Measurements from ENCODE around the gene RNASE4.
A peak's percentile ranks its signal among the peaks of the same experiment; 100 is the strongest.

RNASE4 gene

DNA sequence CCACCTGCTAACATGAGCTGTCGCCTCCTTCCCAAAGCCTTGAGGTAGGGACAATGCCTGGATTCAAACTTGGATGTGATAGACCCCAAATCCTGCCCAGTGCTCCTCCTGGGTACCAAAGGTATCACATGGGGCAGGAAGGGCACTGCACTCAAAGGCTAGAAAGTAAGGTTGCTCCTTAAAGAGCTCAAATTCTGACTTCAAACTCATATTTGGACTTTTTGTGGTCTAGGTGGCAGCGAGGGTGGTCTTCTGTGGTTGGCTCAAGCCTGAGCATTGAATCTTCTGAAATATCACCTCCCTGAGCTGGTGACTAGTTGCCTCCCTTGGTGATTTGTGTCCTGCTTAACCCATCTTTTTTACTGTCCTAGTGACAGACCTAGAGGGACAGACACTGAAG is 8.3 kb upstream of the RNASE4 start:
- DNase-seq: no peak

DNA sequence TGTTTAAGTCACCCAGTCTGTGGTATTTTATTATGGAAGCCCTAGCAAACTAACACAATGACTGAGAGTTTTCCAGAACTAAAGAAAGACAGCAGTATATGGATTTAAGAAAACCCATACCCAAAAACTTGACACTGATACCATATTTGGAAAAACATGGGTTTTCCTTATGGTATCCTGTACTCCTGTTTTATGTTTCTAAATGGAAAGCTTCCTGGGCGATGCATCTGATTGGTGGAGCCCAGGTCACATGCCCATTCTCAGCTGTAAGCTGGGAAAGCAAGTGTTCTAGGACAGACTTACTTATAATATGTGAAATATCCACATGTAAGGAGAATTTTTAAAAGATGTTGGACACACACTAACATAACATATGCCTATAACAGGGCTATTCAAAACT is 4.5 kb upstream of the RNASE4 start:
- no peak for DNase-seq

- no peak for DNase-seq
These were observed 4.0 kb upstream of the RNASE4 start for GRCh38 chr14:20680363-20680762.

GRCh38 chr14:20680843-20681347 is 3.5 kb upstream of the RNASE4 start:
- no peak for DNase-seq

DNA sequence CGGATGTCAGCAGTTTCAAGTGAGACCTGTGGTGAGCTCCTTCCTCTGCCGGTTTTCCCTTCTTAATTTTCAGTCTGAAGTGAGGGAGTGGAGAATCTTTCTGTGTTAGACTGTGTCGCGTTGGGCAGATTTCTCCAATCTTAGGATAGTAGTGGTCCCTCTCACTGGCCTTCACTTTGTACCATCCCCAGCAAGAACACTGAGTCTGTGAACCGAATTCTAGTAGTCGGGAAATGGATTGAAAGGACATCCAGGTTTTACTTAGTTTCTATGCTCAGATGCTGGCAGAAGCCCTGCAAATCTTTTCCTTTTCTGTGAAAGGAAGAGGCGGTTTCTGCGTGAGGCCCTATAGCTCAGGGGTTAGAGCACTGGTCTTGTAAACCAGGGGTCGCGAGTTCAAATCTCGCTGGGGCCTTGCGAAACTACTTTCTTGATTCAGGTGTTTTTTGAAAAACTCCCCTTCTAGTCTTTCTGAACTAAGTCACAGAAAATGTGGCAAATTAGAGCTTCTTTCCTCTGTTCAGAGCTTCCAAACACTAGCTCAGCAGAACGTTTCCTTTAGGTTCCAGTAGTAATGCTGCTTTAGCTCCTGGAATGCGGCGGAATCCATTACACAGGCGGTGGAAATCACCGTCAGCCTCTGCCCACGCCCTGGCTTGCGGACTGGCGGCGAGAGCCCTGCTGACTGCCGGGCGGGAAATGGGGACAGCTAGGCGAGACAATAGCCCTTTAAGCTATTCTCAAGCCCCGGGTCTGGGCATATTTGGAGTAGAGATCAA is 2.8 kb upstream of the RNASE4 start:
- DNase-seq: peak; percentile 80 to 86

GRCh38 chr14:20682127-20682434 is 2.3 kb upstream of the RNASE4 start:
- no peak for DNase-seq

GRCh38 chr14:20682435-20683124 is 1.8 kb upstream of the RNASE4 start:
- peak; percentile 78 to 93 for DNase-seq

- DNase-seq: peak; percentile 79 to 92
These were observed 1.1 kb upstream of the RNASE4 start for GRCh38 chr14:20683125-20683890.

DNA sequence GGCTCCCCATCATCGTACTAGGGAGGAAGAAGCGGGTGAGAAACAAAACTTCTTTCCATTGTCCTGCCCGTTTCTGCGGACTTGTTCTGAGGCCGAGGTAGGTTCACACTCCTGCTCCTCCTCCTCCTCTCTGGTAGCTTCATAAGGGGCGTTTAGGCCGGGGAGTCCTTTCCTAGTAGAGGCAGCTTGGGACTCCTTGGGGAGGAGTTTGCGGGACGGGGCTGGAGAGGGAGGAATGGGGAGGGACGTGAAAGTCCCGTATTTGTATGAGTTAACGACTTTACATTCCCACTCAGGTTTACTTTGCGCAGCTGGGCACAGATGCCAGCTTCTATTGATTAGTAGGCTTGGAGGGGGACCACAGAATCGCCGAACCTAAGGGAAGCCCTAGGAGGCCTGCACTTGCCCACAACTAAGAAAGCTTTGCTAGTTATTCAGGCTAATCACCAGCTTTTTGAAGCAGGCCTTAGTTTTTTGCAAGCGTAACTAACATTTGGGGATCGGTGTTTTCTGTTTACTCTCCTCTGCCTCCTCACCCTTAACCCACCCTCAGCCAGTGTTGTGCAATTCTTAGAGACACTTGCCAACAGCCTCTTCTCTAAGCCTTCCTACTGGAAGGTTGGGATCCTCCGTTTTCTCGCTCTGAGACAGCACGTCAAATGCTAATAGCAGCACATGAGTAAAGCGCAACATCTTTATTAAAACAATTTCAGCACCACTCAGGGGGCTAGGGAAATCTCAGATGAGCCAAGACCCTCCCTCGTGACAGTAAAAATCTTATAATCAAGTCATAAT is 499 bp downstream of the RNASE4 start:
- DNase-seq: peak in 1 of 2 donors; percentile 9

DNA sequence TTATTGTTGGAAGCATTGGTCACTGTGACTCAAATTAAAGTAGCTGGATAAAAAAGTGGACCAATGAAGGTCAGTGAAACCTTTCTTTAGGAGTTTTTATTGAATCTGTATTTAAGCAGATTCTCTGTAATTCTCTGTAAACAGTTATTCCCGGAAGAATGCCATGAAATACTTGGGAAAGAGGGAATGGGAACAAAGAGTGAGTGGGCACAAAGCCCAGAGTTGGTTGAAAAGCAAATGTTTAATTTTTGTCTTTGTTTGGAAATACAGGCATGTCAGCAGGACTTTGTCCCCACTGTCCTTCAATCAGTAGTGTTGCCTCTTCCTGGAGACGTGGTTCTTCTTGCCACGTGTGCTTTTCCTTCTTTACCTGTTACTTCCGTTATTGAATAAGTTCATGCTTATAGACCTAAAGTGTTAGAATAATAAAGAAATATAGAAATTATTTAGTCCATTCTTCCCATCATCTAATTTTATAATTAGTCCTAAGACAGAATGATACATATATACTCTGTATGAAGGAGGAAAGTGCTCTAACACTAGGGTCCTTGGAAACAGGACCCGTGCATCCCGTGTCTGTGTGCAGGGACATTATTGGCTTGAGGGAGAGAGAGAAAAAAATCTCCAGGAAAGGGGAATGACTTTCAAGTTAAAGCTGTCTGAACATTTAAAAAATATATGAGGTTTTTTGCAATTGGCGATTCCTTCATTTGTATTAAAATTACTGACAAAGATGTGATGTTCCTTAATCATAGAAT is 2.2 kb downstream of the RNASE4 start:
- DNase-seq: no peak

GRCh38 chr14:20687362-20688166 is 3.2 kb downstream of the RNASE4 start:
- DNase-seq: no peak

GRCh38 chr14:20688167-20688839 is 3.9 kb downstream of the RNASE4 start, which contains the start of gene ANG:
Gene ANG (plus strand): TSS chr14:20688764. CDS start chr14:20693565, 4,801 bp downstream.
- no peak for DNase-seq

GRCh38 chr14:20690848-20691640 is 6.7 kb downstream of the RNASE4 start:
- peak; percentile 75 to 86 for DNase-seq

- DNase-seq: no peak
These were observed 7.9 kb downstream of the RNASE4 start for GRCh38 chr14:20692116-20692751.

GRCh38 chr14:20696764-20697163 is 12.4 kb downstream of the RNASE4 start:
- peak; percentile 11 to 19 for DNase-seq

DNA sequence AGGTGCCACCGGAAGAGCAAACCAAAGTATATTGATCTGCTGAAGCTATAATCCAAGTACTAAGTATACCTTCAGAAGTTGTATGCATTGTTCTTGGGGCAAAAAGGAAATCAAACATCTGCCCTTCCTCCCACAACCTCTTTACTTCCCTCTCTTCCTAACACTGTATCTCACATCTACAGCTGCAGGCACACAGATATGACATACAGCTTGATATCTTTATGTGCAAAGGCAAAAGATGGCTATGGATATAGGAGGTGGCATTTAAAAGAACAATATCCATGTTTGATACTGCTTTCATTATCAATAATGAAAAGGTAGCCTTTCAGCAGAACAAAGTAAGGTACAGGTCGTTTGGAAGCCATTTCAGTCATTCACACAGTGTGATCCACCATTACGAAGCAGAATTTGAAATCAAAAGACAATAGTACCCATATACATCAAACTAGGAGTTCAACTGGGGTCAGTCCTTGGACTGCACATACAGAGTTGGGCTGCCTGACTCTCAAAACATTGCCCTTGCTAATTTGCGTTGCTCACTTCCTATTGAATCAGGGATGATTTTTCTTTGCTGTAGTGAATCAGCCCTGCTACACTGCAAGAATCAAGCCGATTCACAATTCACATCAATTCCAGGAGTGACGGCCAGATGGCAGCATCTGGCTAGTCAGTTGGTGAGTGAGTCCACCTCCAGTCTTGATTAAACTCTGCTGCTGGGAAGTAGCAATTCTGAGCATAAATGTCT is 13.1 kb downstream of the RNASE4 start:
- peak; percentile 80 to 87 for DNase-seq

DNA sequence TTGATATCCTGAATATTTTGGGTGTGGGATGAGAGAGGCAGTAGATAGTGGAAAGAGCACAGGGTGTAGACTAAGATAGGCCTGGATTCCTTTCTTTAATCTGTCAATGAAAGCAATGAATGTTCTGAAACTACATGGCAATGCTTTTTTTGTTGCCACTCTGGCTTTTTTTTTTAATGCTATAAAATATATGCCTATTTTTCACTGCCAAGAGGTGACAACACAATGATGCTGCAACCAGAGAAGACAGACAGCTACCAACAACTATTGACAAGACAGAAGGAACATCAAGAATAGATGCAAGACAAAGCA is 13.6 kb downstream of the RNASE4 start:
- DNase-seq: no peak

- DNase-seq: no peak
These were observed 14.6 kb downstream of the RNASE4 start for GRCh38 chr14:20698934-20699333.

All from inflammatory macrophage (primary cell).